Neural cell (in vitro differentiated cells): ENCODE data around the gene DNMT3A.

ENCODE experiments used
- CTCF ChIP-seq: fragments of 450-650 bp; IDR thresholded peaks from 2 replicates; pipeline ENCODE4 v1.5.1; 2014; ENCODE audit warnings: antibody characterized with exemption, mild to moderate bottlenecking, moderate library complexity; ENCODE audit not compliant: poor library complexity, severe bottlenecking
- REST ChIP-seq: IDR thresholded peaks from 2 replicates; pipeline ENCODE4 v1.6.1; 2012; ENCODE audit warnings: borderline replicate concordance
- SMC3 ChIP-seq: fragments of 450-650 bp; conservative IDR thresholded peaks from 2 replicates; pipeline ENCODE4 v1.6.1; 2014; ENCODE audit warnings: antibody characterized with exemption, mild to moderate bottlenecking, moderate library complexity; ENCODE audit not compliant: poor library complexity

GRCh38 chr2:25303633-25304236 lies 38.0 kb downstream of the DNMT3A start:
- no peak for TF ChIP-seq CTCF
- TF ChIP-seq REST = no peak
- no peak for TF ChIP-seq SMC3
